GM21390 (cell line): ENCODE results near the gene HPCAL1.

Source experiments
- ATAC-seq: cut with Tn5 transposase; IDR thresholded peaks from one replicate; pipeline ENCODE4 v1.9.1; 2021; ENCODE audit not compliant: unreplicated experiment

The HPCAL1 gene

GRCh38 chr2:10320575-10320931 lies 17.8 kb downstream of the HPCAL1 start:
- ATAC-seq: no peak

- no peak for ATAC-seq
These were observed 18.2 kb downstream of the HPCAL1 start for GRCh38 chr2:10320933-10321332.

DNA sequence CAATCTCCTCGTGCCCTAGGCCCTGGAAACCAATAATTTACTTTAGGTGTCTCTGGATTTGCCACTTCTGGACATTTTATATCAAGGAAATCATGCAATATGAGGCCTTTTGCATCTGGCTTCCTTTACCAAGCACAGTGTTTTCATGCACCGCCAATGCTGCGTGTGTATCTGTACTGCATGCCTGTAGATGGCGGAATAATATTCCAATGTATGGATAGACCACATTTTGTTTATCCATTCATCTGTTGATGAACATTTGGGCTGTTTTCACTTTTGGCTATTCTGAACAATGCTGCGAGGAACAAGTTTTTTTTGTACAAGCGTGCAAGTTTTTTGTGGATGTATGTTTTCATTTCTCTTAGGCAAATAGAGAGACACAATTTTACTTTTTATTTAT lies 18.9 kb downstream of the HPCAL1 start:
- no peak for ATAC-seq

DNA sequence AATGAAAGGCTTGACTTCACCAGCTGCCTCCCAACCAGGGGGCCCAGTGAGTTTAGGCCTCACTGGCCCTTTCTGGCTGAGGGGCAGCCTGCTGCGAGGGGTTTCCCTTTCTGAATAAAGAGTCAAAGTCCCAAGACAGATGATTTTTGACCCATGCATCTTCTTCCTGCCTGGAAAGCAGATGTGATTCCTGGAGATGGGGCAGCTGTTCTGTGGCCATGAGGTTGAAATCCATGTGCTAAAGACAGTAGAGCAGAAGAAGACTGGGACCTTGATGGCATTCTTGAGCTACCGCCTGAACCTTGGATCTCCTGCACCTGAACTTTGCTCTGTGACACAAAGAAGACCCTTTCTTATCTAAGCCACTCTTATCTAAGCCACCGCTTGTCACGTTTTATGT lies 19.8 kb downstream of the HPCAL1 start:
- no peak for ATAC-seq

DNA sequence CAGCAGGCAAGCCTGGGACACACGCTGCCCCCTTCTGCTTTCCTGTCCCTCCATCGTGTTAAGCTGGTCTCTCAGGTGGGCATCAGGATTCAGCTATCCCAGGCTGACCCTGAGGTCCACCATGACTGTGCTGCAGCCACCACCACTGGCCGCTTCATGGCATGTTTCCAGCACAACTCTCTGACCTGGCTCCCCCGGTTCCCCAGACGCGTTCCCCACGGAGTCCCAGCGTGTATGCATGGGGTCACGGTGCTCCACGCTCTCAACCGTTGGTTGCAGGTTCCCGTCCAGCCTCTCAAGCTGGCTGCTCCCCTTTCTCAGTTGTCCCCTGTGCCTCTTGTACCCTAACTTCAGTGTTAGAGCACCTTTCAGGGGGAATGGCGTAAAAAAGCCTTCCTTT lies 20.3 kb downstream of the HPCAL1 start:
- ATAC-seq: no peak

GRCh38 chr2:10323535-10323934 lies 20.8 kb downstream of the HPCAL1 start:
- ATAC-seq: no peak

- ATAC-seq: no peak
These were observed 21.6 kb downstream of the HPCAL1 start for GRCh38 chr2:10324095-10324832.

- ATAC-seq: no peak
These were observed 22.8 kb downstream of the HPCAL1 start for GRCh38 chr2:10325278-10326145.

GRCh38 chr2:10326151-10326616 lies 23.5 kb downstream of the HPCAL1 start:
- no peak for ATAC-seq

DNA sequence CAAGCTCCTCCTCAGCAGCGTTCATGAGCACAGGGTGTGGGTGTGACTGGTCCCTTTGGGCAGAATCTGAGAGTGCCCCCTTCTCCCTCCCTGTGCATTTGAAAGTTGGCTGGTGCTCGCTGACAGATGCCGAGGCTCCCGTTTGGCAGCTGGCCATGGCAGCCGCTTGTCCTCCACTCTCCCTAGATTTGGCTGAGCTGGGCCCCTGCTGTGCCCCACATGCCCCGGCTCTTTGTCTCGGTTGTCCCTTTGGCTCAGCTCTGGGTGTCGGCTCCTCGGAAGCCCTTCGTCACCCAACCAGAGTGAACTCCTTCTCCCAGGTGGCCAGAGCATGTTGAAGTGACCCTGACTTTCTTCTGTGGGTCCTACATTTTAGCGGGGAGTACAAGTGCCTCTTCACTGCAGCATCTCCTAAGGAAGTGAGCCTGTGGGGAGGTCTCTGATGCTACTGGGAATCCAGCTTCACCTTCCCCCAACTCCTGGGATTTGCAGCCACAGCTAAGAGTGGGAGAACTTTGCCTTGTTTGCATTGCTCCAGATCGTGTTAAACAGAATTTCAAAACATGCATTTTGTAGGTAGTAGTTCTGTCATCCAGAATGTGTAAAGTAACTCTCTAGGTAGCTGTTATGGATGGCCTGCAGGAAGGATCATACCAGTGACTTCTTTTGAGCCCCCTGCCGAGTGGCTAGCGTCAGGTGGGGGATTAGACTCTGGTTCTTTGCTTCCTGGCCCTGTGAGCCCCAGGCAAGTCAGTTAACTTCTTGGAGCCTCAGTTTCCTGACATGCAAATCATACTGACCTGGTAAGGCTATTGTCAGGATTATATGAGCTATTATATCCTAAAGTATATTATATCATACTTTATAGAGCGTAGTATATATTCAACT lies 24.2 kb downstream of the HPCAL1 start:
- ATAC-seq: no peak

DNA sequence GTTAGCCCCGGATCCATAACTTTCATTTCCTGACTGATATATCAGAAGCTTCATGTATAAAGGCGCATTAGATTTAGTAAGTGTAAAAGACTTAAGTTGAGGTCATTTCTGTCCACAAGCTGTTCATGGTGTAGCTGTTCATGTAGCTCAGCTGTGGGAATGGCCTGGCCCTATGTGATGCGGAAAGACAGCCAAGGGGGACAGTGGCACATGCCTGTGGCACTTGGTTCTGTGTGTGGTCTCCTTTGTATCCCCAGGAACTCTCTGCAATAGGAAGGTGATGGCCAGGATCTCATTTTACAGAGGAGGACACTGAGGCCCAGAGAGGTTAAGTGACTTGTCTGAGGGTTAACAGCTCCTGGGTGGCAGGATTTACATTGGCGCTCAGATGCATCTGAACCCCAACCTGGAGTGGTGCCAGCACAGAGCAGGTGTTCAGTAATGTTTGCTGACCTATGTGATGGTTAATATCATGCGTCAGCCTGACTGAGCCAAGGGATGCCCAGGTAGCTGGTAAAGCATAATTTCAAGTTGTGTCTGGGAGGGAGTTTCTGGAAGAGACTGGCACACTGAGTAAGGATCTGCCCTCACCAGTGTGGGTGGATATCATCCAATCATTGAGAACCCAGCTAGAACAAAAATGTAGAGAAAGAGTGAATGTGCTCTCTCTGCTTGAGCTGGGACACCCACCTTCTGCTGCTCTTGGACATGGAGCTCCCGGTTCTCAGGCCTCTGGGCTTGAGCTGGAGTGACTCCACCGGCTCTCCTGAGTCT lies 25.4 kb downstream of the HPCAL1 start:
- no peak for ATAC-seq

DNA sequence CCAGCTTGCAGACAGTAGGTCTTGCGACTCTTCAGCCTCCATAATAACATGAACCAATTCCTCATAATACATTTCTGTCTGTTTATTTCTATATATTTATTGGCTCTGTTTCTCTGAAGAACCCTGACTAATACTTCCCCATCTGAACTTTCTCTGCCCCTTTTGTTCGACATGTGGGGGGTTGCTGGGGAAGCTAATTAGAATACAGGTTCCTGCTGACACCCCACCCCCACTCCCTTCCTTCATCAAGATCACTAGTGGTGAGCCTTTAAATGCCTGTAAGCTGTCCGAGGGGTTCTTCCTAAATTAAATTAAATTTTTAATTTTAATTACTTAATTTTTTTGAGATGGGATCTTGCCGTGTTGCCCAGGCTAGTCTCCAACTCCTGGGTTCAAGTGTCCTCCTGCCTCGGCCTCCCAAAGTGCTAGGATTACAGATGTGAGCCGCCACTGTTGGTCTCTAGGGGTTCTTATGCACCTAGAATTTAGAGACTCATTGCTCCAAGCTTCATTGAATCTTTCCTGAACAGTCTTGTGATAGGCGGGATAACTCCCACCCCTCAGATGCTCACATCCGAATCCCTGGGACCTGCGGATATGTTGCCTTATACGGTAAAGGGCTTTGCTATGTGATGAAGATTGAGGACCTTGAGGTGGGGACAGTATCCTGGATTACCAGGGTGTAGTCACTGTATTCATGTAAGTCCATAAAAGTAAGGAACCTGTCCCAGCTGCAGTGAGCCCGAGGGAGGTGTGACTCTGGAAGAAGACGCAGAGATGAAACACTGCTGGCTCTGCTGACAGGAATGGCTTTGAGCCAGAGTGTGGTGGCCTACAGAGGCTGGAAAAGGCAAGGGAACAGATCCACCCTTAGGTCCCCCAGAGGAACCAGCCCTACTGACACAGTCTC lies 26.2 kb downstream of the HPCAL1 start:
- no peak for ATAC-seq

DNA sequence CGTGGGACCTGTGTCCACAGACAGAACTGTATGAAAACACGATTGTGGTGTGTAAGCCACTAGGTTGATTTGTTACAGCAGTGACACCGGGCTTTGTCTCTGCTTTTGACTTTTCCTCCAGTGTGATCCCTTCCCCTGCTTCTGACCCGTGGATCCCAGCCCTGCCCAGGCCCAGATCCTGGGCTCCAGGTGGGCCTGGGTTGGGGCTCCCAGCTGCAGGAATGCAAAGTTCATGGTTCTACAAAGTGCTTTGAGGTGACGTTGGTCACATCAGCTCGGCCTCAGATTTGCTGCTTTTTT lies 26.8 kb downstream of the HPCAL1 start:
- no peak for ATAC-seq

DNA sequence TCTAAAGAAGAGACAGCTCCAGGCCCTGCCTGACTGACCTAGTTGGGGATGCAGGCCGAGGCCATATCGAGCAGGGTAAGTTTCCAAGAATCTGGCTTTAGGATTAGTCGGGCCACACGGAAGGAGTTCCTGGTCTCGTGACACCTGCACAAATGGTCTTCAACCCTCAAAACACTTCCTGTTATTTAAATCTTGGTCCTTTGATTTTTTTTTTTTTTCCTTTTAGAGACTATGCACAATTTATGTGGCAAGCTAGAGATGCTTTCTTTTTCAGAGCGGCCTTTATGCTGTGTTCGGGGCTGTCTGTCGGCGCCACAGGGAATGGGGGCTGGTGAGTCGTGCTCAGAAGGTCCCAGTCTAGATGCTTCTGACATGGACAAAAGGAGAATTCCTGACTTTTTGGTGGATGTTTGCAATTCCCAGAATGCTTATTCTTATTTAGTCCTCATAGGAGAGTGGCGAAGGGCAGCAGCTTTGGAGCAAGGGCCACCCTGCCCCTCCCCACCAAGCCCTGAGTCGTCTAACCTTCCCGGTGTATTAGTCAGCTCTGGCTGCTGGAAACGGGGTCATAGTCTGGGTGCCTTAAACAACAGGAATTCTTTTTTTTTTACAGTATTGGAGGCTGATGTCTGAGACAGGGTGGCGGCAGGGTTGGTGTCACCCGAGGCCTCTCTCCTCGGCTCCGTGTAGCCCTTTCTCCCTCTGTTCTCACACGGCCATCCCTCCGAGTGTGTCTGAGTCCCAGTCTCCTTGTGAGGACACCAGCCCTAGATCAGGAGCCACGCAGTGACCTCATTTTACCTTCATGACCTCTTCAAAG lies 27.4 kb downstream of the HPCAL1 start:
- no peak for ATAC-seq

- ATAC-seq: no peak
These were observed 28.0 kb downstream of the HPCAL1 start for GRCh38 chr2:10330700-10331026.

DNA sequence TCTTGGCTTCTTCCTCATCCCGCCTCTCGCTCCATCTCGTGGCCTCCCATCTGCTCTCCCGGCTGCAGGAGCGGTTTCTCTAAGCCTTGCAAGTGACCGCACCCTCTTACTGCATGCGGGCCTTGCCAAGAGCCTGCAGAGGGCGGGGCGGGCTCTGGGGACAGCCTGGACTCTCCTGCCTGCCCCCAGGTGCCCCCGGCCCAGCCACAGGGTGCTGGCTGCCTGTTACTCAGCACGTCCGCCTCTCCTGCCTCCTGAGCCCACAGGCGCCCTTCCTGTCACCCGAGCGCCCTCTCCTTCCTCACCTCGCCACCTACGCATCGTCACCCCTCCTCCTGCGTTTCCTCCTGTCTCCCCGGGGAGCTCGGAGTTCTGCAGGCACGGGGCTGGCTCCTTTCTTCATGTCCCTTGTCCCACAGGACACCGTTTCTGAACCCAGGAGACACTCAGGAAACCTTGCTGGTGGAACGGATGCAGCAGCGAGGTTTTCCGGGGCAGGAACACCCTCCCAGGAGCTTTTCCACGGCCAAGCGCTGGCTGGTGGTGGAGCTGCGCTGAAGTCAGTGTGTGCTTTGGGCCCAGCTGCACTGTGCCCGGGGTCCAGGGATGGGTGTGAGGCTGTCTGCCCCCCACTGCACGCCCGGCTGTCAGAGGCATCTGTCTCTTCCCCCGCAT lies 28.5 kb downstream of the HPCAL1 start:
- ATAC-seq: peak; percentile 66

DNA sequence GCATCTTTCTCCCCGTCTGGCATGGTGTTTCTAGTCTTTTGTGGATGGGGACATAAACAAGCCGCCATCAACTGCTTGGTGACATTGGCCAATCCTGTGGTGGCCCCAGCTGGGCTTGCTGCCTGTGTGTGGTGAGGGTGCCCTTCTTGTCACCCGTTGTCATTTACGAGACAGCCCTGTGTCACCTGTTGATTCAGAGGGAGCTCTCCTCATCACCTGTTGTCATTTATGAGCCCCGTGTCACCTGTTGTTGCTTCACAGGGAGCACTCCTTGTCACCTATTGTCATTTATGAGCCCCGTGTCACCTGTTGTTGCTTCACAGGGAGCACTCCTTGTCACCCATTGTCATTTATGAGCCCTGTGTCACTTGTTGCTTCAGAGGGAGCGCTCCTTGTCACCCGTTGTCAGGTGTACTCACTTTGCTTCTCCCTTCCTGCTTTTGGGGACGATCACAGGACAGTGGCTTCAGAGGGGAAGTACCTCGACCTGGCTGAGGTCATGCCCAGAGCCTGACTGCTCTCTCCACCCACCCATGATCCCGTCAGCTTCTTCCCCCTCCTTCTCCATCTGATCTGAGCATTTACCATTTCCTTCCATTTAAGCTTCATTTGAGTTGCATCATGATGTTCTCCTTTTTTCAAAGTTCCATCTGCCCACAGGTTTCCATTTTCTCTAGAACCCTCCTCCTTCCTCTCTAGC lies 29.1 kb downstream of the HPCAL1 start:
- ATAC-seq: peak; percentile 44
